A549 treated with dexamethasone at 1 μM for 4 hours (cell line): ENCODE results near the gene TOP3B. TPM values are rescaled to one million over a fixed set of nuclear protein-coding genes. Genes with fewer than 3 reads are reported as not detected.

Experiments
- total RNA-seq: library from RNA; stranded (reverse); fragments of 200-300 nt; extraction: Qiagen RNA extraction; gene quantifications from 5 replicates; pipeline ENCODE4 v1.2.3, GENCODE V29; 2022

The TOP3B gene, protein sequence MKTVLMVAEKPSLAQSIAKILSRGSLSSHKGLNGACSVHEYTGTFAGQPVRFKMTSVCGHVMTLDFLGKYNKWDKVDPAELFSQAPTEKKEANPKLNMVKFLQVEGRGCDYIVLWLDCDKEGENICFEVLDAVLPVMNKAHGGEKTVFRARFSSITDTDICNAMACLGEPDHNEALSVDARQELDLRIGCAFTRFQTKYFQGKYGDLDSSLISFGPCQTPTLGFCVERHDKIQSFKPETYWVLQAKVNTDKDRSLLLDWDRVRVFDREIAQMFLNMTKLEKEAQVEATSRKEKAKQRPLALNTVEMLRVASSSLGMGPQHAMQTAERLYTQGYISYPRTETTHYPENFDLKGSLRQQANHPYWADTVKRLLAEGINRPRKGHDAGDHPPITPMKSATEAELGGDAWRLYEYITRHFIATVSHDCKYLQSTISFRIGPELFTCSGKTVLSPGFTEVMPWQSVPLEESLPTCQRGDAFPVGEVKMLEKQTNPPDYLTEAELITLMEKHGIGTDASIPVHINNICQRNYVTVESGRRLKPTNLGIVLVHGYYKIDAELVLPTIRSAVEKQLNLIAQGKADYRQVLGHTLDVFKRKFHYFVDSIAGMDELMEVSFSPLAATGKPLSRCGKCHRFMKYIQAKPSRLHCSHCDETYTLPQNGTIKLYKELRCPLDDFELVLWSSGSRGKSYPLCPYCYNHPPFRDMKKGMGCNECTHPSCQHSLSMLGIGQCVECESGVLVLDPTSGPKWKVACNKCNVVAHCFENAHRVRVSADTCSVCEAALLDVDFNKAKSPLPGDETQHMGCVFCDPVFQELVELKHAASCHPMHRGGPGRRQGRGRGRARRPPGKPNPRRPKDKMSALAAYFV
- 14.0 to 15.2 TPM (median 14.8 TPM) in 5 replicates for total RNA-seq

DNA sequence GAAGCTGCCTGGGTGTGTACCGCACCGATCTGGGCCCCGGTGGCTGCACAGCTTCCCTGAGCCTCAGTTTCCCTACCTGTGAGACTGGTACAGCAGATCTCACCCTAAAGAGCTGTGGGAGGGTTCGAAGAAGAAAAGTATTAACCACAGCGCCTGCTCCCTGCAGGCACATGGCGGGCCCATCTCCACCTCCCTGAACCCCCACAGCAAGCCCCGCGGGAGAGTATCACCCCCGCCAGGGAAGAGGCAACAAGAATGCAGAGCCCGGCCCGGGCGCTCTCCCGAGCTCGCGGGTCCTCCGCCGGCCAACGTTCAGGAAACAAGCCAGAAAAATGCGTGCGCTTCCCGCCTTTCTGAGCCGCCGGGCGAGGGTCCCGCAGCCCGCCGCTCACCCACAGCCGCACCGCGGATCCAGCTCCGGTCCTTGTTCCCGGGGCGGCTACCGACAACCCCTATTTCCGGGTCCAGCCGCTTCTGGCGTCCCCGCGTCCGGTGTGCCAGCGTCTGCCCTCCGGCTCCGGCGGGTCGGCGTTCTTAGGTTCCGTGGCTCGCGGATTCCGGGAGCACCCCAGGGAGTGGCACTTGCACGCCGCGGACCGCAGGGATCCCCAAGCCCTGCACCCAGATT is at the start of gene TOP3B:
Gene TOP3B (minus strand): TSS at position 450 of the 628 bp plus-strand sequence. CDS start 7,078 bp downstream, outside the sequence.

DNA sequence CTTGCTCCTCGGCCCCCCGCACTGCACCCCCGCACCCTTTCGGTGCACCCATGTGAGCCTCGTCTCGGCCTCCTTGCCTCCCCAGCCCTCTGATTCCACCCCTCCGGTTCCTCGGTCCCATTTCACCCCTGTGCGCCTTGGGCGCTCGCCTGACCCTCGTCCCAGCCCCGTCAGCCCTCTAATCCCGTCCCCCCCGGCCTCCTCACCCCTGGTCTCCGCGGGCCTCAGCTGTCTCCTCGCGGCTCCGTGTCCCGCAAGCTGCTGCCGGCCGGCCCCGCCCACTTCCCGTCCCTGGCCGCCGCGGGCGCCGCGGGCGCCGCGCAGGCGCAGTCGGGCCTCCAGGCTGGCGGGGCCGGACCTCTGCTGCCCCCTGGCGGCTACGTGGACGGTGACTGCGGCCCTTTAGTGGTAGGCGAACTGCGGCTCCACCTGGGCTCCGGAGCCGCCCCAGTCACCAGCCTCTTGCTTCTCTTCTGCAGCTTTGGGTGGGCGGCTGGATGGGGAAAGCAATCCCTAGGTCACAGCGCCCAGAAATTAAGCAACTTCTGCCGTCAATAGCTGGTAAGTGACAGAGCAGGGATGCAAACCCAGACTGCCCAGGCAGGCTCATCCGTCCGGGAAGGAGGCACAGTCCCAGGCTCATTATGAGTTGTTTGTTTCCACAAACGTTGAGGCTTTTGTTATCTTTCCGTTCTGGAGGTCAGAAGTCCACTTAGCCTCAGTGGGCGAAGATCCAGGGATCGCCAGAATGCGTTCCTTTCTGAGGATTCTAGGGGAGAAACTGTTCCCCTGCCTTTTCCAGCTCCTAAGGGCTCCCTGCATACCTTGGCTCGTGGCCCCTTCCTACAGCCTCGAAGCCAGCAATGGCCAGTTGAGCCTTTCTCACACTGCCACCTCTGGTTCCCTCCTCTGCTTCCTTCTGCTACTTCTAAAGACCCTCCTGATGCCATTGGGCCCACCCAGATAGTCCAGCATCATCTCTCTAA is 29.7 kb downstream of the TOP3B start, which contains the start of gene PPM1F:
Gene PPM1F (minus strand): TSS at position 263 of the 986 bp plus-strand sequence. CDS start 6,800 bp downstream, outside the sequence.

Other genes starting within 250 kb of the TOP3B start
- 0.05 to 0.72 TPM (median 0.38 TPM) in 5 replicates for gene YPEL1, start 247.0 kb downstream of the TOP3B start, total RNA-seq
- gene MAPK1, start 115.1 kb downstream of the TOP3B start, total RNA-seq: 46.9 to 86.1 TPM (median 76.1 TPM) in 5 replicates
- gene PPM1F, start 29.9 kb downstream of the TOP3B start, total RNA-seq: 15.3 to 20.7 TPM (median 17.8 TPM) in 5 replicates